Esophagus (tissue), 2 donors: ENCODE data around the gene TNIK. TPM values are rescaled to one million over a fixed set of nuclear protein-coding genes. Genes with fewer than 3 reads are reported as not detected.

ENCODE experiments used
- H3K27ac ChIP-seq, 2 donors: one replicate each; pipeline ENCODE4 v1.5.1; 2013; ENCODE audit warnings: low read depth in 2 of 2, mild to moderate bottlenecking in 2 of 2, inconsistent platforms in 1 of 2, low read length in 1 of 2, moderate library complexity in 1 of 2
- H3K27me3 ChIP-seq, 2 donors: one replicate each; pipeline ENCODE4 v1.6.1; 2013; ENCODE audit warnings: low read length in 2 of 2, control low read depth in 1 of 2, mild to moderate bottlenecking in 1 of 2; ENCODE audit not compliant: insufficient read depth in 2 of 2, control insufficient read depth in 1 of 2
- H3K36me3 ChIP-seq, 2 donors: one replicate each; pipeline ENCODE4 v1.6.1; 2013; ENCODE audit warnings: low read length in 1 of 2; ENCODE audit not compliant: control insufficient read depth in 2 of 2, insufficient read depth in 2 of 2
- H3K4me1 ChIP-seq, 2 donors: one replicate each; pipeline ENCODE4 v1.6.1; 2013; ENCODE audit warnings: low read length in 1 of 2; ENCODE audit not compliant: control insufficient read depth in 2 of 2, insufficient read depth in 2 of 2
- H3K4me3 ChIP-seq, 2 donors: one replicate each; pipeline ENCODE4 v1.5.1; 2013; ENCODE audit warnings: low read length in 2 of 2, mild to moderate bottlenecking in 2 of 2, low read depth in 1 of 2, moderate library complexity in 1 of 2
- H3K9me3 ChIP-seq, 2 donors: one replicate each; pipeline ENCODE4 v1.6.1; 2013; ENCODE audit warnings: mild to moderate bottlenecking in 2 of 2, low read depth in 1 of 2, low read length in 1 of 2, moderate library complexity in 1 of 2; ENCODE audit not compliant: control insufficient read depth in 2 of 2, insufficient read depth in 1 of 2
- WGBS, 2 donors: extraction: QIAGEN DNeasy Blood & Tissue Kit; methylation state at CpG; one replicate each; pipeline ENCODE4 v1.1.7; 2013; 5-methylcytosine and 5-hydroxymethylcytosine counted together
- polyA plus RNA-seq, 2 donors: library from polyadenylated mRNA; stranded (reverse); fragments of 200-250 nt; gene quantifications; one replicate each; pipeline ENCODE4 v1.2.3, GENCODE V29; 2013
- donor health status: healthy with polysubstance abuse.
- donor health status: Bipolar disorder and iron deficiency.

TNIK gene
- polyA plus RNA-seq, 2 donors, result 2.2 to 3.2 TPM

GRCh38 chr3:171133796-171134569 is 326.2 kb downstream of the TNIK start:
- no peaks in the 10 kb centered on the region for H3K4me1 ChIP-seq
- no peak overlapping the region for H3K4me3 ChIP-seq
- no peak overlapping the region for H3K27ac ChIP-seq
- H3K36me3 ChIP-seq, result no peaks in the 10 kb centered on the region
- no peaks in the 10 kb centered on the region for H3K9me3 ChIP-seq
- 75 to 76% methylated on average over 5 of the region's 5 CpGs for WGBS, 2 donors
- no peaks in the 10 kb centered on the region for H3K27me3 ChIP-seq

DNA sequence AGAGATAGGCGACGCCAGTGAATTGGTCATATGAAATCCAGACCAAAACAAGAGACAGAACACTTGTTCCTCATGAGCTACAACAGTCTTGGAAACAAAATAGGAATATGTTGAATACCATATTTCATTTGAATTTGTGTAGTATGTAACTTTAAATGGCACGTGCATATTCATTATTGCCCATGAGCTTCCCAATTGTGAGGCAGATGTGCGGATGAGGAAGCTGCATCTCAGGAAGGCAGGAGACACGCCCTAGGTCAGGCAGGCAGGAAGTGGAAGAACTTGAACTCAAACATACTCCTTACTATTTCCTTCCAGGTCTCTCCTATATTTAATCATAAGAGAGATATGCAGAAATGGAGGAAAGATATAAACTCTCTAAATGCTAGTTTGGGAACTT is 326.9 kb downstream of the TNIK start:
- 81 to 89% methylated on average over 5 of the region's 5 CpGs for WGBS, 2 donors

GRCh38 chr3:171132873-171133272 is 327.3 kb downstream of the TNIK start:
- WGBS, 2 donors, result 89 to 90% methylated on average over 4 of the region's 4 CpGs

More for the DNA sequence above, 326.9 kb downstream of the TNIK start:
- no peaks in the 10 kb centered on the region for H3K9me3 ChIP-seq
- no peak overlapping the region for H3K27ac ChIP-seq
- no peaks in the 10 kb centered on the region for H3K4me1 ChIP-seq
- no peak overlapping the region for H3K4me3 ChIP-seq
- H3K36me3 ChIP-seq, result no peaks in the 10 kb centered on the region
- H3K27me3 ChIP-seq, result no peaks in the 10 kb centered on the region

DNA sequence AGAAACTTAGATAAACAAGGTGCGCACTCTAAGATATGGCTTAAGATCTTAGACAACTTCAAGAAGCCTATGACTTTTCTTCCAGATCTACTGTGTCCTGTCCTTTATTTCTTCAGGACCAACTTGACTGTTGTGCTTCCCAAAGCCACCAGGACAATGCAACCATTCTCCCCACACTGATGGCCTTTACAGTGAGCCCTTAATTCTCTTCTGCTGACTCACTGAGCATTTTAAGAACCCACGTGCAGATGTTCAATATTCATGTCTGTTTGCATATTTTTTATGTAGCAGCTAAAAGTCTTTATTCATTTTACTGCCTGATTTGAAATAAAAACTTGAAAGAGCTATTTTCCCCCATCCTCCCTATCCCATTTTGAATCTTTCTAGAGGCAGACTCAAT is 330.4 kb downstream of the TNIK start:
- Histone ChIP-seq H3K9me3 (no peaks in the 10 kb centered on the region), H3K27me3 (no peaks in the 10 kb centered on the region), H3K4me1 (no peaks in the 10 kb centered on the region), H3K4me3 (no peak overlapping the region), H3K36me3 (peaks cover 0 to 3% of the 10 kb centered on the region in 2 donors), H3K27ac (no peak overlapping the region)
- 72 to 74% methylated on average over 2 of the region's 2 CpGs for WGBS, 2 donors

More at GRCh38 chr3:171132873-171133272, 327.3 kb downstream of the TNIK start:
- Histone ChIP-seq H3K27ac (no peak overlapping the region), H3K4me3 (no peak overlapping the region), H3K36me3 (no peaks in the 10 kb centered on the region), H3K9me3 (no peaks in the 10 kb centered on the region), H3K4me1 (no peaks in the 10 kb centered on the region), H3K27me3 (no peaks in the 10 kb centered on the region)

DNA sequence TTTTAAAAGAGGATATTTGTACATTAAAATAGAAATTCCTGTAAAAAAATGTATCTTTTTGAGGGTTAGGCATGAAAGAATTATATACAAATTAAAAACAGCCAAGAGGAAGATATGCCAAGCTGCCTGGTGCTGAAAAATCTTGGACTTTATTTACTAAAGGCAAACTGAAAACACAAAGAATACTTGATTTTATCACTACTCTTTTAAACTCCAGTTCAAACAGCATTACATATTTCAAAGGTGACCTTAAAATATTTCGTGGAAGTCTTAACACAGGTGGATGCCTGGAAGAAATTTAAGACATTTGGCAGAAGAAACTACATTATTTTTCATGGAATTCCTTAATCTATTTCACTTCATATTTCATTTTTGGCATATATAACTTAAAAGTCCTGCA is 332.6 kb downstream of the TNIK start:
- Histone ChIP-seq H3K9me3 (no peaks in the 10 kb centered on the region), H3K27ac (no peak overlapping the region), H3K27me3 (no peaks in the 10 kb centered on the region), H3K4me3 (no peak overlapping the region), H3K4me1 (no peaks in the 10 kb centered on the region), H3K36me3 (peaks cover 0 to 3% of the 10 kb centered on the region in 2 donors)
- WGBS, 2 donors, result 70 to 83% methylated on average over 1 of the region's 1 CpG

GRCh38 chr3:171126478-171127209 is 333.6 kb downstream of the TNIK start:
- Histone ChIP-seq H3K4me1 (no peaks in the 10 kb centered on the region), H3K9me3 (no peaks in the 10 kb centered on the region), H3K27ac (no peak overlapping the region), H3K27me3 (no peaks in the 10 kb centered on the region), H3K4me3 (no peak overlapping the region), H3K36me3 (peaks cover 0 to 3% of the 10 kb centered on the region in 2 donors)
- WGBS, 2 donors, result 95 to 96% methylated on average over 7 of the region's 7 CpGs

DNA sequence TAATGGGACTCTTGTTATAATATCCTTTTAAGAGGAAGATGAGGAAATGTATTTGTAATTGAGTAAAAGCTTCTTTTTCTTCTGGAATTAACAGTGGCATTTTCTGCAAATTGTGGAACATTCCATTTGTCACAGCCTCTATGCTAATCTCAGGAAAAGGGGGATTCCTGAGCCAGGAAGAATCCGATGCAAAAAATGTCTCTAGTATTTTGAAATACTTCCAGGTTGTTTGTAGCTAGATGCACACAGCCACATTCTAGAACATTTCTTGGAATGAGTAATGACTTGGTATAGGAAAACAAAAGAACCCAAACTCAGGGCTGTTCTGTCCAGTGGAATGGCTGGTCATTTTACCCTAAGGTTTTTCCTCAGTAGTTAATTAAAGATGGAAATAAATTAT is 335.2 kb downstream of the TNIK start:
- 61 to 67% methylated on average over 1 of the region's 1 CpG for WGBS, 2 donors
- Histone ChIP-seq H3K4me3 (no peak overlapping the region), H3K27me3 (no peaks in the 10 kb centered on the region), H3K36me3 (peaks cover 3 to 5% of the 10 kb centered on the region in 2 donors), H3K27ac (no peak overlapping the region), H3K4me1 (no peaks in the 10 kb centered on the region), H3K9me3 (no peaks in the 10 kb centered on the region)

GRCh38 chr3:171123915-171124314 is 336.3 kb downstream of the TNIK start:
- Histone ChIP-seq H3K9me3 (no peaks in the 10 kb centered on the region), H3K27me3 (no peaks in the 10 kb centered on the region), H3K4me3 (no peak overlapping the region), H3K4me1 (no peaks in the 10 kb centered on the region), H3K36me3 (peaks cover 3 to 5% of the 10 kb centered on the region in 2 donors), H3K27ac (no peak overlapping the region)

- Histone ChIP-seq H3K4me1 (no peaks in the 10 kb centered on the region), H3K36me3 (peaks cover 3 to 5% of the 10 kb centered on the region in 2 donors), H3K9me3 (no peaks in the 10 kb centered on the region), H3K27me3 (no peaks in the 10 kb centered on the region), H3K27ac (no peak overlapping the region), H3K4me3 (no peak overlapping the region)
- whole genome bisulfite sequencing, 2 donors, result 85 to 88% methylated on average over 2 of the region's 2 CpGs
Measured at GRCh38 chr3:171122861-171123260, 337.3 kb downstream of the TNIK start.
